Measurements from ENCODE around the gene INPP5A.

Gene INPP5A

DNA sequence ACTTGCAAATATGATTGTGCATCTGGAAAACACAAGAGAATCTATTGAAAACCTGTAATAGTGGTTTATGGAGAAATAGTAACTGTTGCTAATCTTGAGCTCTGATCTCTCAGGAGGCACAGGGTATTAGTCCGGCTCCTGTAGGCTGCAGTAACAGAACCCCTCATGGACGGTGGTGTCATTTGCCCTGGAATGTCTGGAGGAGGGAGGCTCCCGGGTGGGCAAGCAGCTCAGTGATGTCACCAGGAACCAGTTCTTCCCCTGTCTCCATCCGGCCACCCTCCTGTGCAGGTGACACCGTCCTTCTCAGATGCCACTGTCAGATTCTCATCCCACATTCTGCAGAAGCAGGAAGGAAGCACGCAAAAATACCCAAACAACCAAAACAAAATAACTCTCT lies 29.3 kb downstream of the INPP5A start:
- Histone ChIP-seq H3K4me2 (ENCODE audit: low read length) (no peak overlapping the region), H3K23ac (ENCODE audit: low read length) (no peak overlapping the region), H3K4me3 (ENCODE audit: low read depth, low read length) (no peak overlapping the region), H4K12ac (ENCODE audit: low read depth, low read length) (no peak overlapping the region), H3K4ac (ENCODE audit: low read depth, low read length) (no peak overlapping the region), H2BK12ac (ENCODE audit: low read length) (no peak overlapping the region), H3K9ac (ENCODE audit: low read length) (no peak overlapping the region), H3K36me3 (ENCODE audit: control insufficient read depth in 1 of 2, insufficient read depth in 2 of 2, low read length in 2 of 2) (no peaks in the 10 kb centered on the region), H4K91ac (ENCODE audit: low read depth, low read length) (no peak overlapping the region), H2AK5ac (ENCODE audit: low read length) (no peak overlapping the region), H4K8ac (ENCODE audit: low read depth, low read length) (no peak overlapping the region), H3K9me3 (ENCODE audit: insufficient read depth, low read depth, low read length) (peaks cover 6% of the 10 kb centered on the region), H3K18ac (ENCODE audit: low read length) (no peak overlapping the region), H2BK120ac (ENCODE audit: insufficient read depth, low read length, poor library complexity) (no peak overlapping the region), H3K79me1 (ENCODE audit: low read length) (peaks cover 9% of the 10 kb centered on the region), H3K14ac (ENCODE audit: low read length) (no peak overlapping the region), H3K27ac (ENCODE audit: low read depth, low read length) (no peak overlapping the region), H2BK5ac (ENCODE audit: low read depth, low read length, poor library complexity) (no peak overlapping the region), H3K27me3 (ENCODE audit: insufficient read depth, low read length) (no peaks in the 10 kb centered on the region), H3K79me2 (ENCODE audit: control insufficient read depth, insufficient read depth, low read length, poor library complexity) (peaks cover 2% of the 10 kb centered on the region), H3K4me1 (ENCODE audit: control insufficient read depth in 1 of 2, insufficient read depth in 2 of 2, low read length in 2 of 2) (peaks cover 25 to 30% of the 10 kb centered on the region in 2 experiments), H2AFZ (ENCODE audit: insufficient read depth, low read length, poor library complexity) (no peak overlapping the region)
- WGBS (ENCODE audit: extremely low coverage, insufficient coverage, insufficient read length) = no CpG with 5 or more reads among the region's 6 CpGs
- peak in 1 of 2 donors; percentile 51 for DNase-seq

DNA sequence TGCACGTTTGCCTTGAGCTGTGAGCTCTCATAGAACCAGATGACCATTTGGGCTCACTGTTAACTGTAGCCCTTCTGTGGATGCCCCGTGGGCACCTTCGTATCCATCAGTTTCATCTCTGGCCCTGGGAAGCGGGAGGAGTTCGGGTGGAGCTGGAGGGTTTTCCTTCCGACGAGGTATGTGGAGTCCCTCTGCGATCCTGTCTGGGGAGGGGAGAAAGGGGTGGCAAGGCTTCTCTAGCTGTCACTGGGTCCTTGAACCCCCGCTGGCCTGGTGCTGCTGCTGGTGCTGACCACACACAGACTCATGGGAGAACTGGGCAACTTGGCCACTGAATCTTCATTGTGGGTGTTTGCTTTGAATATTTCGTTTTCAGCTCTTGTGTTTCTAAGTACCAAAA lies 32.7 kb downstream of the INPP5A start:
- H3K23ac ChIP-seq (ENCODE audit: low read length) = no peak overlapping the region
- no peak overlapping the region for H2BK120ac ChIP-seq (ENCODE audit: insufficient read depth, low read length, poor library complexity)
- H3K14ac ChIP-seq (ENCODE audit: low read length) = no peak overlapping the region
- peak overlapping the region; percentile 42 for H2AK5ac ChIP-seq (ENCODE audit: low read length)
- H3K4me2 ChIP-seq (ENCODE audit: low read length) = no peak overlapping the region
- H3K4me1 ChIP-seq (ENCODE audit: control insufficient read depth in 1 of 2, insufficient read depth in 2 of 2, low read length in 2 of 2) = peaks cover 39 to 40% of the 10 kb centered on the region in 2 experiments
- no peak overlapping the region for H3K9ac ChIP-seq (ENCODE audit: low read length)
- no peak overlapping the region for H4K12ac ChIP-seq (ENCODE audit: low read depth, low read length)
- no peak for DNase-seq
- H3K4me3 ChIP-seq (ENCODE audit: low read depth, low read length) = no peak overlapping the region
- H2BK12ac ChIP-seq (ENCODE audit: low read length) = peak overlapping the region; percentile 19
- H3K79me1 ChIP-seq (ENCODE audit: low read length) = peaks cover 23% of the 10 kb centered on the region
- no peaks in the 10 kb centered on the region for H3K27me3 ChIP-seq (ENCODE audit: insufficient read depth, low read length)
- no CpG with 5 or more reads among the region's 10 CpGs for WGBS (ENCODE audit: extremely low coverage, insufficient coverage, insufficient read length)
- no peaks in the 10 kb centered on the region for H3K36me3 ChIP-seq (ENCODE audit: control insufficient read depth in 1 of 2, insufficient read depth in 2 of 2, low read length in 2 of 2)
- H3K4ac ChIP-seq (ENCODE audit: low read depth, low read length) = no peak overlapping the region
- no peak overlapping the region for H3K18ac ChIP-seq (ENCODE audit: low read length)
- H3K79me2 ChIP-seq (ENCODE audit: control insufficient read depth, insufficient read depth, low read length, poor library complexity) = peaks cover 3% of the 10 kb centered on the region
- no peaks in the 10 kb centered on the region for H3K9me3 ChIP-seq (ENCODE audit: insufficient read depth, low read depth, low read length)
- peak overlapping the region; percentile 46 for H4K91ac ChIP-seq (ENCODE audit: low read depth, low read length)
- no peak overlapping the region for H4K8ac ChIP-seq (ENCODE audit: low read depth, low read length)
- H3K27ac ChIP-seq (ENCODE audit: low read depth, low read length) = no peak overlapping the region
- no peak overlapping the region for H2BK5ac ChIP-seq (ENCODE audit: low read depth, low read length, poor library complexity)
- H2AFZ ChIP-seq (ENCODE audit: insufficient read depth, low read length, poor library complexity) = no peak overlapping the region

DNA sequence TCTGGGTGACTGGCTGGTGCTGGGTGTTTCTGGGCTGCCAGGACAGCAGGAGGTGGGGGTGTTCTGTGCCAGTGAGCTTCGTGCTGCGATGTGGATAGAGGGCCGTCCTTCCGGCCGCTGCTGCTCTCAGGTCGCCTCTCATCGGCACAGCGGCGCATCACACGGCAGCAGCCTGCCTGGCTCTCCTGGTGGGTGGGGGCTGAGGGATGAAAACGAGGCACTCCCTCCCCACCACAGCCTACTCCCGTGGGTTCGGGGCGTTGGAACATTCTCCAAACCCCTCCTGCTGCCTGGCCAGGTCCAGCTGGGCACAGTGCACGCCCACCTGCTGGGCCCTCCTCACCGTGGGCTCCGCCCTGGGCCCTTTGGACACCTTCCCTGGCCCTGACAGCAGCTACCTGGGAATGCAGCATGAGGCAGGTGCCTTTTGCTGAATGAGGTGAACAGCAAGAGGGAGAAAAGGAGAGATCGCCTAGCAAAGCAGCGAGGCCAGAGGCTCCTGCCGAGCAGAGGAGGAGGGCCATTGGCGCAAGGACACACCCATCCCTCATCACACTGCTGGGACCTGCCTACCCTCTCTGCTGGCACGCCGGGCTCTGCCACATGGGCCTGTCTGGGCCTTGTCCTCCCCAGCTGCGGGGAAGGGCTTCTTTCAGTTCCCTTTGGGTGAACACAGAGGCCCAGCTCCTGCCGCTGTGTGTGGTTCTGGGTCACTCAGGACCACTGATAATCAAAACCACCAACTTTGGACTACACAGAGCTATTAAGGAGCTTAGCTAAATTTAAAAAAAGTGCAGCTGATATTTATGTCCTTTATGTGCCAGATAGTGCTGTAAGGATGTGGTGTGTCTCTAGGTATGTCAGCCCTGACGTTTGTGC lies 33.4 kb downstream of the INPP5A start:
- H2AK5ac ChIP-seq (ENCODE audit: low read length) = peak overlapping the region; percentile 19
- H3K23ac ChIP-seq (ENCODE audit: low read length) = no peak overlapping the region
- peak overlapping the region; percentile 75 for H3K27ac ChIP-seq (ENCODE audit: low read depth, low read length)
- H2AFZ ChIP-seq (ENCODE audit: insufficient read depth, low read length, poor library complexity) = no peak overlapping the region
- H3K4me1 ChIP-seq (ENCODE audit: control insufficient read depth in 1 of 2, insufficient read depth in 2 of 2, low read length in 2 of 2) = peaks cover 41 to 42% of the 10 kb centered on the region in 2 experiments
- no peak overlapping the region for H3K4me3 ChIP-seq (ENCODE audit: low read depth, low read length)
- H3K14ac ChIP-seq (ENCODE audit: low read length) = peak overlapping the region; percentile 30
- no peaks in the 10 kb centered on the region for H3K36me3 ChIP-seq (ENCODE audit: control insufficient read depth in 1 of 2, insufficient read depth in 2 of 2, low read length in 2 of 2)
- no peak overlapping the region for H4K12ac ChIP-seq (ENCODE audit: low read depth, low read length)
- no peak overlapping the region for H3K9ac ChIP-seq (ENCODE audit: low read length)
- H2BK12ac ChIP-seq (ENCODE audit: low read length) = peak overlapping the region; percentile 63
- peaks cover 4% of the 10 kb centered on the region for H3K79me2 ChIP-seq (ENCODE audit: control insufficient read depth, insufficient read depth, low read length, poor library complexity)
- H3K4me2 ChIP-seq (ENCODE audit: low read length) = no peak overlapping the region
- H2BK5ac ChIP-seq (ENCODE audit: low read depth, low read length, poor library complexity) = no peak overlapping the region
- H3K18ac ChIP-seq (ENCODE audit: low read length) = peak overlapping the region; percentile 36
- peak overlapping the region; percentile 22 for H4K91ac ChIP-seq (ENCODE audit: low read depth, low read length)
- DNase-seq = no peak
- no peak overlapping the region for H3K4ac ChIP-seq (ENCODE audit: low read depth, low read length)
- WGBS (ENCODE audit: extremely low coverage, insufficient coverage, insufficient read length) = no CpG with 5 or more reads among the region's 26 CpGs
- H3K9me3 ChIP-seq (ENCODE audit: insufficient read depth, low read depth, low read length) = no peaks in the 10 kb centered on the region
- no peaks in the 10 kb centered on the region for H3K27me3 ChIP-seq (ENCODE audit: insufficient read depth, low read length)
- peak overlapping the region; percentile 8 for H2BK120ac ChIP-seq (ENCODE audit: insufficient read depth, low read length, poor library complexity)
- H3K79me1 ChIP-seq (ENCODE audit: low read length) = peaks cover 25% of the 10 kb centered on the region
- H4K8ac ChIP-seq (ENCODE audit: low read depth, low read length) = no peak overlapping the region

DNA sequence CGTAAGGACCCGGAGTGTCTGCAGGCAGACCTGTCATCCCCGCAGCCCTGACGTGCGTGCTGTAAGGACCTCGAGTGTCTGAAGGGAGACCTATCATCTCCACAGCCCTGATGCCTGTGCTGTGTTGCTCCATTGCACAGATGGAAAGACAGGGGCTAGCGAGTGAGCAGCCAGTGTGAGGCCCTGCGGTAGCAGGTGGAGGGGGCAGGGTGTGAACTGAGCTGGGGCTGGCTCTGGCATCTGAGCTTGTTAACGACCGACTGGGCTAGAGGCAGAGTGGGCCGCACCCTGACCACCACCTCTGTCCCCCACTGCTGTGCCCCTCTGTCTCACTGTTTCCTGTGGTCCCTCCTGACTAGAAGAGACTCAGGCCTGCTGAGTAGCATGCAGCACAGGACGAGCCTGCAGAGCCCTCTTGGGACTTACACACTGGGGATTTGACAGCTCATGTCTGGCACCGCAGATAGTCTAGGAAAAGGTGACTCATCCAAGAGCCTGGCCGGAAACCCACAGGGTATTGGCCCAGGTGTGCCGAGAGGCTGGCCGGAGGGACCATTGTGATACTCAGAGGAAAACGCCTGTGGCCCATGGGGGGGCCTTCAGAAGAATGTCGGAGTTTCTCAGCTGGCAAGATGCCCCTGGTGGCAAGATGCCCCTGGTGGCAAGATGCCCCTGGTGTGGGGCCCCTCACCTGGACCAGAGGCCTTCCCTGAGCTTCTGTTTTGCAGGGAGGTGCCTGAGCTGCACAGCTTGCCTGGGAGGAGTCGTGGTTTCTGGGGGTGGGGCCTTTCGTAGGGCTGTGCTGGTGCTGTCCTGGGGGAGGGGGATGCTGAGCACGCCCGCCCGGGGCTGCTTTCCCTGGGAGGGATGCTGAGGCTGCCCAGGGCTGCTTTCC lies 34.3 kb downstream of the INPP5A start:
- no CpG with 5 or more reads among the region's 23 CpGs for WGBS (ENCODE audit: extremely low coverage, insufficient coverage, insufficient read length)
- Histone ChIP-seq H3K79me1 (ENCODE audit: low read length) (peaks cover 29% of the 10 kb centered on the region), H4K91ac (ENCODE audit: low read depth, low read length) (peak overlapping the region; percentile 76)

More for the DNA sequence above, 34.3 kb downstream of the INPP5A start:
- no peak overlapping the region for H3K23ac ChIP-seq (ENCODE audit: low read length)
- peak overlapping the region; percentile 5 for H4K8ac ChIP-seq (ENCODE audit: low read depth, low read length)
- peak; percentile 74 to 90 for DNase-seq
- H3K4me3 ChIP-seq (ENCODE audit: low read depth, low read length) = peak overlapping the region; percentile 20
- peaks cover 42% of the 10 kb centered on the region in 2 experiments for H3K4me1 ChIP-seq (ENCODE audit: control insufficient read depth in 1 of 2, insufficient read depth in 2 of 2, low read length in 2 of 2)
- H3K9me3 ChIP-seq (ENCODE audit: insufficient read depth, low read depth, low read length) = no peaks in the 10 kb centered on the region
- peak overlapping the region; percentile 54 for H3K4me2 ChIP-seq (ENCODE audit: low read length)
- H2AK5ac ChIP-seq (ENCODE audit: low read length) = peak overlapping the region; percentile 17
- peak overlapping the region; percentile 4 for H2BK120ac ChIP-seq (ENCODE audit: insufficient read depth, low read length, poor library complexity)
- peak overlapping the region; percentile 44 for H2BK12ac ChIP-seq (ENCODE audit: low read length)
- H3K79me2 ChIP-seq (ENCODE audit: control insufficient read depth, insufficient read depth, low read length, poor library complexity) = peaks cover 6% of the 10 kb centered on the region
- H2AFZ ChIP-seq (ENCODE audit: insufficient read depth, low read length, poor library complexity) = no peak overlapping the region
- H3K4ac ChIP-seq (ENCODE audit: low read depth, low read length) = peak overlapping the region; percentile 12
- H4K12ac ChIP-seq (ENCODE audit: low read depth, low read length) = no peak overlapping the region
- H3K36me3 ChIP-seq (ENCODE audit: control insufficient read depth in 1 of 2, insufficient read depth in 2 of 2, low read length in 2 of 2) = no peaks in the 10 kb centered on the region
- H3K18ac ChIP-seq (ENCODE audit: low read length) = peak overlapping the region; percentile 26
- peak overlapping the region; percentile 70 for H2BK5ac ChIP-seq (ENCODE audit: low read depth, low read length, poor library complexity)
- H3K27ac ChIP-seq (ENCODE audit: low read depth, low read length) = peak overlapping the region; percentile 91
- peak overlapping the region; percentile 47 for H3K14ac ChIP-seq (ENCODE audit: low read length)
- no peak overlapping the region for H3K9ac ChIP-seq (ENCODE audit: low read length)
- no peaks in the 10 kb centered on the region for H3K27me3 ChIP-seq (ENCODE audit: insufficient read depth, low read length)
